K562 (cell line): ENCODE data around the gene HRC.

Source experiments
- ATF2 ChIP-seq: sonication (generic); formaldehyde crosslinking; IDR thresholded peaks from 2 replicates; pipeline ENCODE4 v1.8.1; 2022; ENCODE audit warnings: missing genetic modification reagents
- CREB1 ChIP-seq, 2 experiments: sonication (generic) in 1 of 2; formaldehyde crosslinking in 1 of 2; IDR thresholded peaks; 2 replicates each; pipeline versions ENCODE4 v1.6.1 to v1.8.0; 2012 to 2022; ENCODE audit warnings: inconsistent platforms in 1 of 2, mild to moderate bottlenecking in 1 of 2, missing genetic modification reagents in 1 of 2, moderate library complexity in 1 of 2
- E2F3 ChIP-seq: fragments of 250-450 bp; sonication (Bioruptor Pico); IDR thresholded peaks from 2 replicates; pipeline ENCODE4 v1.4.0; 2020; ENCODE audit warnings: mild to moderate bottlenecking
- MYNN ChIP-seq, 2 experiments: sonication (generic); formaldehyde crosslinking in 1 of 2; IDR thresholded peaks; 2 replicates each; pipeline versions ENCODE4 v1.5.0 to v1.6.1; 2016 to 2020; ENCODE audit warnings: antibody characterized with exemption in 1 of 2, missing genetic modification reagents in 1 of 2
- ZC3H11A ChIP-seq: IDR thresholded peaks from 2 replicates; pipeline ENCODE4 v1.6.1; 2012; ENCODE audit warnings: low read depth, low read length, improper control_type of control experiment
- ZNF133 ChIP-seq: fragments of 250-450 bp; sonication (Bioruptor Pico); IDR thresholded peaks from 2 replicates; pipeline ENCODE4 v1.4.0; 2020; ENCODE audit warnings: mild to moderate bottlenecking
- ZNF561 ChIP-seq: fragments of 450-650 bp; formaldehyde crosslinking; conservative IDR thresholded peaks from 2 replicates; pipeline ENCODE4 v1.4.0; 2020; ENCODE audit warnings: mild to moderate bottlenecking, moderate library complexity
- ZNF589 ChIP-seq: fragments of 200-800 bp; sonication (Bioruptor generic); IDR thresholded peaks from 2 replicates; pipeline ENCODE4 v1.6.1; 2016; ENCODE audit warnings: low read depth, missing genetic modification characterization, missing compliant biosample characterization
- TF ChIP-seq, protein P1 (sequence below): fragments of 250-450 bp; sonication (Bioruptor Pico); IDR thresholded peaks from 2 replicates; pipeline ENCODE4 v1.5.0; 2020; ENCODE audit warnings: mild to moderate bottlenecking
- TF ChIP-seq, protein P2 (sequence below): sonication (generic); formaldehyde crosslinking; IDR thresholded peaks from 2 replicates; pipeline ENCODE4 v1.9.0; 2022; ENCODE audit warnings: mild to moderate bottlenecking, missing genetic modification reagents
- TF ChIP-seq, protein P3 (sequence below), 3 experiments: IDR thresholded peaks in 2 of 3; conservative IDR thresholded peaks in 1 of 3; 2 replicates each; pipeline ENCODE4 v1.5.1; 2011 to 2012; ENCODE audit warnings: low read length in 3 of 3, mild to moderate bottlenecking in 3 of 3, control low read depth in 2 of 3, improper control_type of control experiment in 1 of 3, inconsistent platforms in 1 of 3, low read depth in 1 of 3, mixed read lengths in 1 of 3, moderate library complexity in 1 of 3; ENCODE audit not compliant: insufficient read depth in 2 of 3
- TF ChIP-seq, protein P4 (sequence below): conservative IDR thresholded peaks from 2 replicates; pipeline ENCODE4 v1.6.1; 2011; ENCODE audit warnings: low read depth, mild to moderate bottlenecking, low read length; ENCODE audit not compliant: control insufficient read depth
- TF ChIP-seq, protein P5 (sequence below): sonication (generic); formaldehyde crosslinking; IDR thresholded peaks from 2 replicates; pipeline ENCODE4 v1.8.0; 2022; ENCODE audit warnings: missing genetic modification reagents, mild to moderate bottlenecking, borderline replicate concordance

GRCh38 chr19:49125025-49125731, 30.0 kb downstream of the HRC start:
- TF ChIP-seq CREB1 (IDR thresholded peaks at IDR 0.05) (no peak), CREB1 (CRISPR knock-in tag; IDR thresholded peaks at IDR 0.05) (no peak), ZNF561 (CRISPR knock-in tag) (no peak), ZNF133 (CRISPR knock-in tag) (no peak), ZC3H11A (no peak), E2F3 (no peak), ZNF589 (CRISPR knock-in tag) (no peak), MYNN (IDR thresholded peaks at IDR 0.05) (no peak), MYNN (CRISPR knock-in tag; IDR thresholded peaks at IDR 0.05) (no peak), ATF2 (CRISPR knock-in tag) (no peak)
- TF ChIP-seq, protein P1, sequence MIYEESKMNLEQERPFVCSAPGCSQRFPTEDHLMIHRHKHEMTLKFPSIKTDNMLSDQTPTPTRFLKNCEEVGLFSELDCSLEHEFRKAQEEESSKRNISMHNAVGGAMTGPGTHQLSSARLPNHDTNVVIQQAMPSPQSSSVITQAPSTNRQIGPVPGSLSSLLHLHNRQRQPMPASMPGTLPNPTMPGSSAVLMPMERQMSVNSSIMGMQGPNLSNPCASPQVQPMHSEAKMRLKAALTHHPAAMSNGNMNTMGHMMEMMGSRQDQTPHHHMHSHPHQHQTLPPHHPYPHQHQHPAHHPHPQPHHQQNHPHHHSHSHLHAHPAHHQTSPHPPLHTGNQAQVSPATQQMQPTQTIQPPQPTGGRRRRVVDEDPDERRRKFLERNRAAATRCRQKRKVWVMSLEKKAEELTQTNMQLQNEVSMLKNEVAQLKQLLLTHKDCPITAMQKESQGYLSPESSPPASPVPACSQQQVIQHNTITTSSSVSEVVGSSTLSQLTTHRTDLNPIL (CRISPR knock-in tag), result no peak
- TF ChIP-seq, protein P2, sequence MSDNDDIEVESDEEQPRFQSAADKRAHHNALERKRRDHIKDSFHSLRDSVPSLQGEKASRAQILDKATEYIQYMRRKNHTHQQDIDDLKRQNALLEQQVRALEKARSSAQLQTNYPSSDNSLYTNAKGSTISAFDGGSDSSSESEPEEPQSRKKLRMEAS (CRISPR knock-in tag), result no peak
- TF ChIP-seq, protein P3, sequence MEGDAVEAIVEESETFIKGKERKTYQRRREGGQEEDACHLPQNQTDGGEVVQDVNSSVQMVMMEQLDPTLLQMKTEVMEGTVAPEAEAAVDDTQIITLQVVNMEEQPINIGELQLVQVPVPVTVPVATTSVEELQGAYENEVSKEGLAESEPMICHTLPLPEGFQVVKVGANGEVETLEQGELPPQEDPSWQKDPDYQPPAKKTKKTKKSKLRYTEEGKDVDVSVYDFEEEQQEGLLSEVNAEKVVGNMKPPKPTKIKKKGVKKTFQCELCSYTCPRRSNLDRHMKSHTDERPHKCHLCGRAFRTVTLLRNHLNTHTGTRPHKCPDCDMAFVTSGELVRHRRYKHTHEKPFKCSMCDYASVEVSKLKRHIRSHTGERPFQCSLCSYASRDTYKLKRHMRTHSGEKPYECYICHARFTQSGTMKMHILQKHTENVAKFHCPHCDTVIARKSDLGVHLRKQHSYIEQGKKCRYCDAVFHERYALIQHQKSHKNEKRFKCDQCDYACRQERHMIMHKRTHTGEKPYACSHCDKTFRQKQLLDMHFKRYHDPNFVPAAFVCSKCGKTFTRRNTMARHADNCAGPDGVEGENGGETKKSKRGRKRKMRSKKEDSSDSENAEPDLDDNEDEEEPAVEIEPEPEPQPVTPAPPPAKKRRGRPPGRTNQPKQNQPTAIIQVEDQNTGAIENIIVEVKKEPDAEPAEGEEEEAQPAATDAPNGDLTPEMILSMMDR (IDR thresholded peaks at IDR 0.05 in 2 of 3, conservative IDR thresholded peaks at IDR 0.05 in 1 of 3; ENCODE audit: insufficient read depth in 2 of 3, low read depth in 1 of 3, low read length in 3 of 3), result no peak
- TF ChIP-seq, protein P4, sequence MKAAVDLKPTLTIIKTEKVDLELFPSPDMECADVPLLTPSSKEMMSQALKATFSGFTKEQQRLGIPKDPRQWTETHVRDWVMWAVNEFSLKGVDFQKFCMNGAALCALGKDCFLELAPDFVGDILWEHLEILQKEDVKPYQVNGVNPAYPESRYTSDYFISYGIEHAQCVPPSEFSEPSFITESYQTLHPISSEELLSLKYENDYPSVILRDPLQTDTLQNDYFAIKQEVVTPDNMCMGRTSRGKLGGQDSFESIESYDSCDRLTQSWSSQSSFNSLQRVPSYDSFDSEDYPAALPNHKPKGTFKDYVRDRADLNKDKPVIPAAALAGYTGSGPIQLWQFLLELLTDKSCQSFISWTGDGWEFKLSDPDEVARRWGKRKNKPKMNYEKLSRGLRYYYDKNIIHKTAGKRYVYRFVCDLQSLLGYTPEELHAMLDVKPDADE, result no peak
- TF ChIP-seq, protein P5, sequence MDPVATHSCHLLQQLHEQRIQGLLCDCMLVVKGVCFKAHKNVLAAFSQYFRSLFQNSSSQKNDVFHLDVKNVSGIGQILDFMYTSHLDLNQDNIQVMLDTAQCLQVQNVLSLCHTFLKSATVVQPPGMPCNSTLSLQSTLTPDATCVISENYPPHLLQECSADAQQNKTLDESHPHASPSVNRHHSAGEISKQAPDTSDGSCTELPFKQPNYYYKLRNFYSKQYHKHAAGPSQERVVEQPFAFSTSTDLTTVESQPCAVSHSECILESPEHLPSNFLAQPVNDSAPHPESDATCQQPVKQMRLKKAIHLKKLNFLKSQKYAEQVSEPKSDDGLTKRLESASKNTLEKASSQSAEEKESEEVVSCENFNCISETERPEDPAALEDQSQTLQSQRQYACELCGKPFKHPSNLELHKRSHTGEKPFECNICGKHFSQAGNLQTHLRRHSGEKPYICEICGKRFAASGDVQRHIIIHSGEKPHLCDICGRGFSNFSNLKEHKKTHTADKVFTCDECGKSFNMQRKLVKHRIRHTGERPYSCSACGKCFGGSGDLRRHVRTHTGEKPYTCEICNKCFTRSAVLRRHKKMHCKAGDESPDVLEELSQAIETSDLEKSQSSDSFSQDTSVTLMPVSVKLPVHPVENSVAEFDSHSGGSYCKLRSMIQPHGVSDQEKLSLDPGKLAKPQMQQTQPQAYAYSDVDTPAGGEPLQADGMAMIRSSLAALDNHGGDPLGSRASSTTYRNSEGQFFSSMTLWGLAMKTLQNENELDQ (CRISPR knock-in tag), result no peak
